H1 (cell line): Measurements from ENCODE around the gene PCDH9. TPM values are rescaled to one million over a fixed set of nuclear protein-coding genes. Genes with fewer than 3 reads are reported as not detected.

ENCODE experiments used
- CTCF ChIA-PET: fragments of 300-600 bp; sonication (Branson Sonifier 250); formaldehyde crosslinking; loops from one replicate; lab custom pipeline; 2021; ENCODE audit not compliant: partially characterized antibody; lab: Charles Lee
- POLR2A ChIA-PET: fragments of 300-600 bp; sonication (Branson Sonifier 250); formaldehyde crosslinking; loops from one replicate; lab custom pipeline; 2021; ENCODE audit warnings: inconsistent platforms; ENCODE audit not compliant: partially characterized antibody; lab: Charles Lee
- DNase-seq, 2 experiments: peaks; one replicate each; pipeline versions ENCODE4 v3.0.0 to v3.0.0-alpha.2; 2010 to 2022; ENCODE audit warnings: low spot score in 2 of 2, low read depth in 1 of 2, mixed read lengths in 1 of 2
- FAIRE-seq: peaks from 2 replicates; lab custom pipeline; 2011; peaks lifted over from hg19 to GRCh38; lab: Jason Lieb, UNC
- H2AFZ ChIP-seq: 2 replicates; pipeline ENCODE4 v1.8.1; 2012; ENCODE audit warnings: low read length, inconsistent platforms
- H2AK5ac ChIP-seq: 2 replicates; pipeline ENCODE4 v1.6.1; 2013; ENCODE audit warnings: low read depth, low read length
- H2BK120ac ChIP-seq: replicated peaks from 2 replicates; pipeline ENCODE3; 2013; ENCODE audit warnings: low read depth, low read length, inconsistent platforms
- H2BK12ac ChIP-seq: 2 replicates; pipeline ENCODE4 v1.6.1; 2013; ENCODE audit warnings: low read depth, low read length
- H2BK15ac ChIP-seq: 2 replicates; pipeline ENCODE4 v1.6.1; 2013; ENCODE audit warnings: low read length
- H2BK20ac ChIP-seq: 2 replicates; pipeline ENCODE4 v1.6.1; 2013; ENCODE audit warnings: low read length
- H2BK5ac ChIP-seq: 2 replicates; pipeline ENCODE4 v1.6.1; 2013; ENCODE audit warnings: low read depth, low read length
- H3K14ac ChIP-seq: 2 replicates; pipeline ENCODE4 v1.6.1; 2013; ENCODE audit warnings: inconsistent platforms; ENCODE audit not compliant: insufficient read length
- H3K18ac ChIP-seq: 2 replicates; pipeline ENCODE4 v1.6.1; 2013; ENCODE audit warnings: low read length; ENCODE audit errors: extremely low read depth
- H3K23ac ChIP-seq: 2 replicates; pipeline ENCODE4 v1.6.1; 2013; ENCODE audit warnings: inconsistent platforms; ENCODE audit not compliant: insufficient read length
- H3K23me2 ChIP-seq: 2 replicates; pipeline ENCODE4 v1.6.1; 2013; ENCODE audit warnings: low read depth, low read length
- H3K27ac ChIP-seq: 2 replicates; pipeline ENCODE4 v1.6.1; 2011; ENCODE audit warnings: low read depth, low read length, inconsistent platforms
- H3K27me3 ChIP-seq, 4 experiments: replicated peaks in 1 of 4; 1 replicate in 1 of 4; 2 replicates in 3 of 4; pipeline versions ENCODE4 v1.6.1 to v1.8.1; 2011 to 2013; ENCODE audit warnings: low read length in 3 of 4, mild to moderate bottlenecking in 3 of 4, inconsistent platforms in 2 of 4, mixed read lengths in 2 of 4, moderate library complexity in 1 of 4; ENCODE audit not compliant: control insufficient read depth in 3 of 4, insufficient read depth in 3 of 4; ENCODE audit errors: extremely low read depth in 1 of 4
- H3K36me3 ChIP-seq, 4 experiments: 2 replicates each; pipeline versions ENCODE4 v1.6.1 to v1.8.1; 2011 to 2013; ENCODE audit warnings: mild to moderate bottlenecking in 4 of 4, low read length in 3 of 4, moderate library complexity in 2 of 4, control low read depth in 1 of 4, inconsistent platforms in 1 of 4; ENCODE audit not compliant: insufficient read depth in 4 of 4, control insufficient read depth in 2 of 4
- H3K4ac ChIP-seq: replicated peaks from 2 replicates; pipeline ENCODE3; 2013; ENCODE audit warnings: low read length, low read depth, mixed read lengths, inconsistent platforms; ENCODE audit not compliant: insufficient read length
- H3K4me1 ChIP-seq, 4 experiments: replicated peaks in 1 of 4; 1 replicate in 1 of 4; 2 replicates in 3 of 4; pipeline versions ENCODE4 v1.6.1 to v1.8.1; 2011 to 2013; ENCODE audit warnings: low read length in 3 of 4, inconsistent platforms in 2 of 4, mixed read lengths in 1 of 4; ENCODE audit not compliant: insufficient read depth in 4 of 4, control insufficient read depth in 3 of 4
- H3K4me2 ChIP-seq, 2 experiments: 2 replicates each; pipeline versions ENCODE4 v1.6.1 to v1.8.1; 2011 to 2013; ENCODE audit warnings: low read depth in 2 of 2, low read length in 2 of 2, control low read depth in 1 of 2, inconsistent platforms in 1 of 2, mild to moderate bottlenecking in 1 of 2; ENCODE audit not compliant: insufficient read depth in 1 of 2
- H3K4me3 ChIP-seq, 4 experiments: fragments of 200-600, 300-600 bp in 1 of 4; sonication (generic), shearing (Covaris generic), sonication (Bioruptor Twin) in 1 of 4; 2 replicates each; pipeline versions ENCODE4 v1.5.1 to v1.8.1; 2011 to 2016; ENCODE audit warnings: low read length in 4 of 4, low read depth in 3 of 4, control low read depth in 2 of 4, inconsistent platforms in 2 of 4, mild to moderate bottlenecking in 2 of 4, mixed read lengths in 1 of 4, moderate library complexity in 1 of 4; ENCODE audit not compliant: insufficient read depth in 2 of 4; ENCODE audit errors: extremely low read depth in 1 of 4
- H3K56ac ChIP-seq: replicated peaks from 2 replicates; pipeline ENCODE3; 2013; ENCODE audit warnings: low read depth, mild to moderate bottlenecking, mixed read lengths, low read length, inconsistent platforms; ENCODE audit not compliant: insufficient read length
- H3K79me1 ChIP-seq: 2 replicates; pipeline ENCODE4 v1.6.1; 2013; ENCODE audit warnings: low read depth, low read length, control low read depth
- H3K79me2 ChIP-seq, 2 experiments: 2 replicates each; pipeline versions ENCODE4 v1.6.1 to v1.8.1; 2012 to 2013; ENCODE audit warnings: low read length in 2 of 2, mild to moderate bottlenecking in 2 of 2, inconsistent platforms in 1 of 2; ENCODE audit not compliant: insufficient read depth in 2 of 2, control insufficient read depth in 1 of 2
- H3K9ac ChIP-seq, 4 experiments: replicated peaks in 1 of 4; 1 replicate in 1 of 4; 2 replicates in 3 of 4; pipeline versions ENCODE4 v1.6.1 to v1.8.1; 2011 to 2013; ENCODE audit warnings: low read depth in 3 of 4, low read length in 3 of 4, control low read depth in 2 of 4, mild to moderate bottlenecking in 2 of 4, moderate library complexity in 2 of 4, inconsistent platforms in 1 of 4; ENCODE audit errors: extremely low read depth in 1 of 4
- H3K9me3 ChIP-seq, 2 experiments: 2 replicates each; pipeline versions ENCODE4 v1.6.1 to v1.8.1; 2012 to 2013; ENCODE audit warnings: mild to moderate bottlenecking in 2 of 2, moderate library complexity in 2 of 2, control low read depth in 1 of 2, inconsistent platforms in 1 of 2, low read depth in 1 of 2, low read length in 1 of 2, mixed read lengths in 1 of 2; ENCODE audit not compliant: insufficient read depth in 2 of 2
- H4K20me1 ChIP-seq, 2 experiments: replicated peaks in 1 of 2; 2 replicates each; pipeline versions ENCODE3 to v1.8.1; 2011 to 2013; ENCODE audit warnings: inconsistent platforms in 2 of 2, low read length in 2 of 2, mild to moderate bottlenecking in 1 of 2; ENCODE audit not compliant: insufficient read depth in 2 of 2, control insufficient read depth in 1 of 2
- H4K5ac ChIP-seq: 2 replicates; pipeline ENCODE4 v1.6.1; 2013; ENCODE audit warnings: low read length, low read depth, mixed read lengths, inconsistent platforms; ENCODE audit not compliant: insufficient read length
- H4K8ac ChIP-seq: 2 replicates; pipeline ENCODE4 v1.8.0; 2013; ENCODE audit warnings: mild to moderate bottlenecking, moderate library complexity, low read length, inconsistent platforms; ENCODE audit not compliant: insufficient read depth; ENCODE audit errors: extremely low read depth
- H4K91ac ChIP-seq: replicated peaks from 2 replicates; pipeline ENCODE3; 2013; ENCODE audit warnings: low read length, mixed read lengths, inconsistent platforms; ENCODE audit not compliant: insufficient read length
- ATF3 ChIP-seq: IDR thresholded peaks from 2 replicates; pipeline ENCODE4 v1.6.1; 2011; ENCODE audit warnings: low read depth, mild to moderate bottlenecking, low read length; ENCODE audit not compliant: insufficient read depth
- BCL11A ChIP-seq, 2 experiments: IDR thresholded peaks; one replicate each; pipeline ENCODE4 v1.6.1; 2011; ENCODE audit warnings: low read depth in 2 of 2, low read length in 2 of 2, mild to moderate bottlenecking in 2 of 2
- CEBPB ChIP-seq: IDR thresholded peaks from 2 replicates; pipeline ENCODE4 v1.6.1; 2012; ENCODE audit warnings: low read depth, low read length
- EGR1 ChIP-seq: IDR thresholded peaks from 2 replicates; pipeline ENCODE4 v1.6.1; 2011; ENCODE audit warnings: low read depth, low read length, borderline replicate concordance
- GTF2F1 ChIP-seq: IDR thresholded peaks from 2 replicates; pipeline ENCODE4 v1.6.1; 2012; ENCODE audit warnings: low read depth, low read length, improper control_type of control experiment, borderline replicate concordance
- HDAC6 ChIP-seq: IDR thresholded peaks from one replicate; pipeline ENCODE4 v1.7.1; 2012; ENCODE audit warnings: low read depth, mild to moderate bottlenecking, inconsistent platforms, low read length, moderate library complexity
- JUND ChIP-seq: IDR thresholded peaks from 2 replicates; pipeline ENCODE4 v1.6.1; 2011; ENCODE audit warnings: mild to moderate bottlenecking, improper control_type of control experiment, low read length
- KDM4A ChIP-seq: IDR thresholded peaks from one replicate; pipeline ENCODE4 v1.7.1; 2012; ENCODE audit warnings: low read depth, mild to moderate bottlenecking, moderate library complexity, low read length, inconsistent platforms; ENCODE audit not compliant: severe bottlenecking
- MAX ChIP-seq: IDR thresholded peaks from 2 replicates; pipeline ENCODE4 v1.6.1; 2012; ENCODE audit warnings: inconsistent platforms
- RNF2 ChIP-seq: fragments of 200-900, 300-1000 bp; sonication (generic); IDR thresholded peaks from 2 replicates; pipeline ENCODE4 v1.7.1; 2016; ENCODE audit warnings: borderline replicate concordance, low read depth, mild to moderate bottlenecking, antibody characterized with exemption, low read length; ENCODE audit not compliant: poor library complexity, severe bottlenecking; ENCODE audit errors: missing control alignments
- SIN3A ChIP-seq, 2 experiments: IDR thresholded peaks in 1 of 2; conservative IDR thresholded peaks in 1 of 2; 2 replicates each; pipeline ENCODE4 v1.6.1; 2011 to 2012; ENCODE audit warnings: low read length in 2 of 2, improper control_type of control experiment in 1 of 2, low read depth in 1 of 2, mild to moderate bottlenecking in 1 of 2
- SP1 ChIP-seq: IDR thresholded peaks from 2 replicates; pipeline ENCODE4 v1.6.1; 2011; ENCODE audit warnings: low read depth, low read length
- TAF7 ChIP-seq: optimal IDR thresholded peaks from 2 replicates; pipeline ENCODE3; 2011; ENCODE audit warnings: low read depth, mild to moderate bottlenecking, inconsistent platforms, low read length, moderate library complexity, borderline replicate concordance
- WGBS, 2 experiments: shearing (Covaris generic) in 1 of 2; methylation state at CpG; one replicate each; pipeline versions ENCODE4 v1.1.6 to v1.1.7; 2013 to 2015; ENCODE audit warnings: low lambda C conversion rate in 2 of 2, mixed read lengths in 2 of 2, inconsistent platforms in 1 of 2, low coverage in 1 of 2, missing lambda C conversion rate in 1 of 2; ENCODE audit not compliant: insufficient replicate concordance in 2 of 2, insufficient coverage in 1 of 2, insufficient read length in 1 of 2; ENCODE audit errors: extremely low coverage in 1 of 2, missing lambda C conversion rate in 1 of 2; 5-methylcytosine and 5-hydroxymethylcytosine counted together
- polyA plus RNA-seq, 7 experiments: library from polyadenylated mRNA; depleted of rRNA in 3 of 7; stranded (reverse) in 5 of 7; unstranded in 2 of 7; fragments of >200 nt in 5 of 7; fragments of 200-250 nt in 2 of 7; gene quantifications; 1 replicate in 5 of 7; 2 replicates in 1 of 7; 4 replicates in 1 of 7; pipeline versions ENCODE4 v1.2.1 to v1.2.3, GENCODE V29; 2011 to 2013; ENCODE audit warnings: missing spikeins in 2 of 7, mixed read lengths in 2 of 7
- total RNA-seq: library from RNA; stranded (reverse); fragmentation: NEBNext Ultra II Directional; extraction: Animal tissue kit (Norgen Biotek cat#: 25700); gene quantifications from 2 replicates; pipeline ENCODE4 v1.2.1, GENCODE V29; 2021

Gene PCDH9
- total and polyA plus RNA-seq, 2 of the 8 experiments (the other 6 are each of a cell fraction or from before 2014, with no cell fraction given) = 0.12 to 0.60 TPM

DNA sequence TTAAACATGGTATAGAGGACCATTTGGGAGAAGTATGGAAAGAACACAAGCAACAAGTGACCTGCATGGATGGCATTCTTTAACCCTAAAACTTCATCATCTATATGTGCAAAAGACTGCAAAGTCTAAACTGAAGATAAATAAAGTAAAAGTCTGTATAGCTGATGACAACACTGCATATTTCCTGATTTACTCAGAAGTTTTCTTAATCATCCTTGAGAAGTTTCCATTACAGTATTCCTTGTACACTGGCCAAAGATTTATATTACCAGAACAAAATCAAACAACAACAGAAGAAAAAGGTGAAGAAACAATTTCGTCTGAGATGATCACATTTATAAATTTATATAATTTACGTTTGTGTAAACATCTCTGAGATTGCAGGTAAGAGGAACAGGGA lies 805.7 kb downstream of the PCDH9 start:
- Histone ChIP-seq H2AFZ (no peak overlapping the region), H3K36me3 (no peaks in the 10 kb centered on the region), H3K9me3 (no peaks in the 10 kb centered on the region), H3K23ac (no peak overlapping the region), H3K23me2 (no peaks in the 10 kb centered on the region), H4K8ac (no peak overlapping the region), H3K4me3 (no peak overlapping the region), H3K4me2 (no peak overlapping the region), H3K9ac (no peak overlapping the region), H3K4ac (no peak overlapping the region), H4K20me1 (no peaks in the 10 kb centered on the region), H4K5ac (no peak overlapping the region), H3K79me2 (no peaks in the 10 kb centered on the region), H2BK15ac (no peak overlapping the region), H2BK120ac (no peak overlapping the region), H3K18ac (no peak overlapping the region), H2AK5ac (no peak overlapping the region), H2BK12ac (no peak overlapping the region), H4K91ac (no peak overlapping the region), H3K27me3 (no peaks in the 10 kb centered on the region), H2BK5ac (no peak overlapping the region), H3K56ac (no peak overlapping the region), H3K14ac (no peak overlapping the region), H3K4me1 (no peaks in the 10 kb centered on the region), H2BK20ac (no peak overlapping the region), H3K79me1 (no peaks in the 10 kb centered on the region), H3K27ac (no peak overlapping the region)
- 88% methylated on average over 2 of the region's 2 CpGs; no CpG with 5 or more reads in 1 of the 2 experiments for WGBS, 2 experiments
- DNase-seq (no peak), FAIRE-seq (no peak)
- CTCF ChIA-PET = interaction anchor here (1.0 kb wide), 1 partner anchor 17 kb away, joined by 3 read pairs; no protein-coding TSS in a partner anchor
- TF ChIP-seq GTF2F1 (no peak), SP1 (no peak), EGR1 (no peak), TAF7 (no peak), MAX (no peak), JUND (no peak), HDAC6 (no peak), BCL11A (IDR thresholded peaks at IDR 0.05; ENCODE audit: low read depth in 2 of 2, low read length in 2 of 2) (no peak), CEBPB (no peak), RNF2 (no peak), SIN3A (conservative IDR thresholded peaks at IDR 0.05 in 1 of 2, IDR thresholded peaks at IDR 0.05 in 1 of 2; ENCODE audit: low read depth in 1 of 2, low read length in 2 of 2) (no peak), KDM4A (no peak), ATF3 (no peak)
- POLR2A ChIA-PET = no interaction called here
